Activated CD8-positive, alpha-beta T cell treated with anti-CD3 and anti-CD28 coated beads for 36 hours (primary cell): ENCODE measurements around the gene SFXN2. TPM values are rescaled to one million over a fixed set of nuclear protein-coding genes. Genes with fewer than 3 reads are reported as not detected.
"Not testable (repeated sequence)": the region's sequence is repeated elsewhere in the genome, so short reads cannot be mapped to it uniquely, and the experiment has no call there.

ENCODE experiments used
- ATAC-seq: fragments of 200-7000 bp; cut with Tn5 transposase; one replicate; pipeline ENCODE4 v1.10.0; 2021; ENCODE audit warnings: mild to moderate bottlenecking, moderate library complexity
- CTCF ChIA-PET: fragments of 350-600 bp; sonication (Branson Sonifier 250); formaldehyde crosslinking; loops from one replicate; lab custom pipeline; 2021; ENCODE audit warnings: antibody characterized with exemption; lab: Charles Lee
- POLR2A ChIA-PET: fragments of 350-600 bp; sonication (Branson Sonifier 250); formaldehyde crosslinking; loops from one replicate; lab custom pipeline; 2021; ENCODE audit warnings: antibody characterized with exemption; lab: Charles Lee
- DNase-seq: peaks from one replicate; pipeline ENCODE4 v3.0.0-alpha.2; 2020
- H3K27ac Mint-ChIP-seq: one replicate; pipeline ENCODE4 v1.8.0; 2021; ENCODE audit warnings: mild to moderate bottlenecking, mixed read lengths
- H3K27me3 Mint-ChIP-seq: one replicate; pipeline ENCODE4 v1.8.0; 2021; ENCODE audit warnings: mixed read lengths
- H3K36me3 Mint-ChIP-seq: one replicate; pipeline ENCODE4 v1.8.0; 2021; ENCODE audit warnings: low read depth, mixed read lengths
- H3K4me1 Mint-ChIP-seq: one replicate; pipeline ENCODE4 v1.8.0; 2021; ENCODE audit warnings: low read depth, mixed read lengths
- H3K4me3 Mint-ChIP-seq: one replicate; pipeline ENCODE4 v1.8.0; 2021; ENCODE audit warnings: mild to moderate bottlenecking, moderate library complexity, mixed read lengths
- H3K9me3 Mint-ChIP-seq: one replicate; pipeline ENCODE4 v1.8.0; 2021; ENCODE audit warnings: mixed read lengths
- intact Hi-C: fragments of 100-400 bp; cut with micrococcal nuclease; formaldehyde crosslinking; loops from one replicate; pipeline ENCODE4 v1.10.0; 2022
- total RNA-seq, 2 experiments: library from RNA; stranded (reverse); gene quantifications; one replicate each; pipeline ENCODE4 v1.2.3, GENCODE V29; 2021
- TF ChIP-seq, protein P1 (sequence below): fragments of 200-600 bp; IDR thresholded peaks from one replicate; pipeline ENCODE4 v1.8.0; 2022; ENCODE audit warnings: antibody characterized with exemption, mild to moderate bottlenecking

SFXN2 gene
- total RNA-seq, 2 experiments from 2014 or later: 12.8 to 16.3 TPM

DNA sequence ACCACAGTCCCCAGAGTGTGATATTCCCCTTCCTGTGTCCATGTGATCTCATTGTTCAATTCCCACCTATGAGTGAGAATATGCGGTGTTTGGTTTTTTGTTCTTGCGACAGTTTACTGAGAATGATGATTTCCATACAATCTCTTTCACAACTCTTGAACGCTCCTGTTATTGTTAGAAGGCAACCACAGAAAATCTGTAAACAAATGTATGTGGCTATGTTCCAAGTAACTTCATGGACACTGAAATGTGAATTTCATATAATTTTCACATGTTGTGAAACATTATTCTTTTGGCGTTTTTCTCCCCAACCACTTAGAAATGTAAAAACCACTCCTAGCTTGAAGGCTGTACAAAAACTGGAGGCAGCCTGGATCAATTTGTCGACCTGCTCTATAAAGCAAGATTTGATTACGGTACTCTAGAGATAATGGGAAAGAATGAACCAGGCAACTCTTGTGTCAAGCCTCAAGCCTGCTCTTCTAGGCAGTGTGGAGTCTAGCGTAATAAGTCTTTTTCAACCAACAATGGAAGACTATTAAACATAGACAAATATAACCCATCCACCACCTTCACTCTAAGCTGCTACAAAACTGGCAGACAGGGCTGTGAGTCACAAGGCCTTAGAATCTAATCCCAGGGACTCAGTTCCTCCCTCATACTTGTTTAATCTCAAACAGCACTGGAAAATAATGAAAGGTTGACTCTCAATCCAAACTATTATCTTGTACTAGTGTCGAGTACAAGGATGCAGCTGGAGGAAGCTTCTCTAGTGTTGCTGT, 23.0 kb upstream of the SFXN2 start:
- intact Hi-C loops: no loop called here
- ATAC-seq: no peak
- POLR2A ChIA-PET: interaction anchor here (1.2 to 1.5 kb wide), 3 partner anchors 17 to 23 kb away, joined by 4 to 9 read pairs (median 4); partner anchors contain the start of genes ARL3 and SFXN2
- no peaks in the 10 kb centered on the region for H3K27me3 Mint-ChIP-seq
- H3K4me3 Mint-ChIP-seq: no peak overlapping the region
- no peaks in the 10 kb centered on the region for H3K9me3 Mint-ChIP-seq
- CTCF ChIA-PET: no interaction called here
- no peaks in the 10 kb centered on the region for H3K4me1 Mint-ChIP-seq
- H3K27ac Mint-ChIP-seq: no peak overlapping the region
- peaks cover 5% of the 10 kb centered on the region for H3K36me3 Mint-ChIP-seq
- no peak for DNase-seq
- TF ChIP-seq, protein P1, sequence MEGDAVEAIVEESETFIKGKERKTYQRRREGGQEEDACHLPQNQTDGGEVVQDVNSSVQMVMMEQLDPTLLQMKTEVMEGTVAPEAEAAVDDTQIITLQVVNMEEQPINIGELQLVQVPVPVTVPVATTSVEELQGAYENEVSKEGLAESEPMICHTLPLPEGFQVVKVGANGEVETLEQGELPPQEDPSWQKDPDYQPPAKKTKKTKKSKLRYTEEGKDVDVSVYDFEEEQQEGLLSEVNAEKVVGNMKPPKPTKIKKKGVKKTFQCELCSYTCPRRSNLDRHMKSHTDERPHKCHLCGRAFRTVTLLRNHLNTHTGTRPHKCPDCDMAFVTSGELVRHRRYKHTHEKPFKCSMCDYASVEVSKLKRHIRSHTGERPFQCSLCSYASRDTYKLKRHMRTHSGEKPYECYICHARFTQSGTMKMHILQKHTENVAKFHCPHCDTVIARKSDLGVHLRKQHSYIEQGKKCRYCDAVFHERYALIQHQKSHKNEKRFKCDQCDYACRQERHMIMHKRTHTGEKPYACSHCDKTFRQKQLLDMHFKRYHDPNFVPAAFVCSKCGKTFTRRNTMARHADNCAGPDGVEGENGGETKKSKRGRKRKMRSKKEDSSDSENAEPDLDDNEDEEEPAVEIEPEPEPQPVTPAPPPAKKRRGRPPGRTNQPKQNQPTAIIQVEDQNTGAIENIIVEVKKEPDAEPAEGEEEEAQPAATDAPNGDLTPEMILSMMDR: no peak

DNA sequence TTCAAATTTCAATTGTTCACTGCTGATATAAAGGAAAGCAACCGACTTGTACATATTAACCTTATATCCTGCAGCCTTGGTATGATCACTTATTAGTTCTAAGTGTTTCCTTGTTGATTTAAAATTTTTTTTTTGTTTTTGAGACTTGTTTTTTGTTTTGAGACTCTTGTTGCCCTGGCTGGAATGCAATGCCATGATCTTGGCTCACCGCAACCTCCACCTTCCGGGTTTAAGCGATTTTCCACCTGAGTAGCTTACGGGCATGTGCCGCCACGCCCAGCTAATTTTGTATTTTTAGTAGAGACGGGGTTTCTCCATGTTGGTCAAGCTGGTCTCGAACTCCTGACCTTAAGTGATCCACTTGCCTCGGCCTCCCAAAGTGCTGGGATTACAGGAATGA, 19.0 kb upstream of the SFXN2 start:
- POLR2A ChIA-PET, H3K4me1 Mint-ChIP-seq: not testable (repeated sequence)

DNA sequence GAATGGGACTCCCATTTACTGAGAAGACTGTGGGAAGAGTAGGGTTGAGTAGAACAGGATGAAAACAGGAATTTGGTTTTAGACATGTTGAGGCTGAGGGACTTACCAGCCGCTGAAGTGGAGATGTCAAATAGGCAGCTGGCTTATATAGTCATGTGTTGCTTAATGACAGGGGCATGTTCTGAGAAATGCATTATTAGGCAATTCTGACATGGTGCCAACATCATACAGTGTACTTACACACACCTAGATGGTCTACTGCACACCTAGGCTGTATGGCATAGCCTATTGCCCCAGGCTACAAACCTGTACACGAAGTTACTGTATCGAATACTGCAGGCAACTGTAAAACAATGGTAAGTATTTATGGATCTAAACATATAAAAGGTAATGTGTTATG, 17.7 kb upstream of the SFXN2 start:
- TF ChIP-seq, protein P1: no peak
- intact Hi-C loops: no loop called here
- Mint-ChIP-seq H3K27ac (no peak overlapping the region), H3K4me1 (peaks cover 5% of the 10 kb centered on the region), H3K4me3 (no peak overlapping the region), H3K9me3 (no peaks in the 10 kb centered on the region), H3K27me3 (no peaks in the 10 kb centered on the region), H3K36me3 (peaks cover 21% of the 10 kb centered on the region)
- ATAC-seq (no peak), DNase-seq (no peak)
- ChIA-PET POLR2A (no interaction called here), CTCF (no interaction called here)

More for the DNA sequence above, 19.0 kb upstream of the SFXN2 start:
- H3K4me3 Mint-ChIP-seq, ATAC-seq, H3K27me3 Mint-ChIP-seq, H3K27ac Mint-ChIP-seq, DNase-seq, intact Hi-C loops, H3K9me3 Mint-ChIP-seq, CTCF ChIA-PET: not testable (repeated sequence)
- H3K36me3 Mint-ChIP-seq: peaks cover 21% of the 10 kb centered on the region

DNA sequence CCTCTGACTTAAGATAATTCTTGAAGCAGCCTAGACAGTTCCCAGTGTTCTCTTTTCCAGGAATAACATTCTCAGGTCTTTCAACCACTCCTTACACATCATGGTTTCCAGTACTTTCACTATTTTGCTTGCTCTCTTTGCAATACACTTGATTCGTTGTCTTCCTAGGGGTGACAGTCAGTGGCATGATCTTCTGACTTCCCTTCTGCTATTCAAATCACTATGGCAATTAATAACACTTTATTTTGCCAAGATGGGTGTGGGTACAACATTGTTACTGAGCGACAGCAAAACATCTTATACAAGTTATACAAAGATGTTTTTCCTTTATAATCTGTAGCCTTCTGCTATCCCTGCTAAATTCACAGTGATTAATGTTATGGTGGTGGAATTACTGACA, 15.5 kb upstream of the SFXN2 start:
- CTCF ChIA-PET: interaction anchor here (0.5 to 1.7 kb wide), 3 partner anchors 22 to 115 kb away, joined by 3 to 6 read pairs (median 4); no protein-coding TSS in a partner anchor
- intact Hi-C loops: no loop called here
- no peak for DNase-seq

DNA sequence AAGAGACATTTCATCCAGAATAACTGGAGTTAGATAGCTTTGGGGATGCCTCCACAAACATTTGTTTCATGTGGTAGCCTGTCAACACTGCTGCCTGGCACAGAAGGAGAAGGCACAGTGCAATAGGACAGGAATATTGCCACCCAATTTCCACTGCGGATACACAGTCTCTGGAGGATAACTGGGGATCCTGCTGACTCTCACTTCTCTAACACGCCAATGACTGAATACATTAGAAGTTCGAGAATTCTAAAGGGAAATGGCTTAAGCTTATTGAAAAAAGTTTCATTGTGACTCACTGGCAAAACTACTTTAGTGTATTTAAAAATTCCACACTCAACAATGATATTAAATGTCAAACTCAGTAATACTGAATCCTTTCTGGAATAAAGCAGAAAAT, 13.2 kb upstream of the SFXN2 start:
- intact Hi-C loops: no loop called here
- ATAC-seq: no peak
- H3K9me3 Mint-ChIP-seq: no peaks in the 10 kb centered on the region
- ChIA-PET CTCF (interaction anchor here (1.2 to 1.7 kb wide), 3 partner anchors 10 to 26 kb away, joined by 3 to 6 read pairs (median 6); partner anchors contain the start of genes ARL3 and SFXN2), POLR2A (no interaction called here)
- TF ChIP-seq, protein P1: no peak
- peaks cover 21% of the 10 kb centered on the region for H3K4me1 Mint-ChIP-seq
- H3K36me3 Mint-ChIP-seq: peaks cover 27% of the 10 kb centered on the region
- DNase-seq: no peak
- no peak overlapping the region for H3K4me3 Mint-ChIP-seq
- H3K27ac Mint-ChIP-seq: no peak overlapping the region
- no peaks in the 10 kb centered on the region for H3K27me3 Mint-ChIP-seq

More for the DNA sequence above, 15.5 kb upstream of the SFXN2 start:
- POLR2A ChIA-PET: interaction anchor here (1.2 kb wide), 1 partner anchor 14 kb away, joined by 3 read pairs; no protein-coding TSS in a partner anchor
- H3K27ac Mint-ChIP-seq: no peak overlapping the region
- H3K9me3 Mint-ChIP-seq: no peaks in the 10 kb centered on the region
- H3K36me3 Mint-ChIP-seq: peaks cover 23% of the 10 kb centered on the region
- H3K4me3 Mint-ChIP-seq: no peak overlapping the region
- no peak for ATAC-seq
- TF ChIP-seq, protein P1: no peak
- H3K27me3 Mint-ChIP-seq: no peaks in the 10 kb centered on the region
- H3K4me1 Mint-ChIP-seq: peaks cover 10% of the 10 kb centered on the region
